Measurements from ENCODE around the gene ANKH.
"Not testable (repeated sequence)": the region's sequence is repeated elsewhere in the genome, so short reads cannot be mapped to it uniquely, and the experiment has no call there.

Gene ANKH

GRCh38 chr5:14848942-14849341 is 22.6 kb downstream of the ANKH start:
- not testable (repeated sequence) for H3K4me1 ChIP-seq (ENCODE audit: control insufficient read depth, insufficient read depth, low read length, poor library complexity, severe bottlenecking); DNase-seq; H3K27me3 ChIP-seq (replicated peaks; ENCODE audit: control insufficient read depth, insufficient read depth, low read length, poor library complexity, severe bottlenecking); H3K27ac ChIP-seq (ENCODE audit: insufficient read depth, low read length, poor library complexity, severe bottlenecking); H3K4me3 ChIP-seq (ENCODE audit: insufficient read depth, low read depth, low read length, poor library complexity, severe bottlenecking); H3K9me3 ChIP-seq (ENCODE audit: control insufficient read depth, low read length)
- H3K36me3 ChIP-seq (ENCODE audit: control insufficient read depth, insufficient read depth, low read length) = peaks cover 18% of the 10 kb centered on the region

- Histone ChIP-seq H3K27ac (ENCODE audit: insufficient read depth, low read length, poor library complexity, severe bottlenecking) (no peak overlapping the region), H3K9me3 (ENCODE audit: control insufficient read depth, low read length) (no peaks in the 10 kb centered on the region), H3K4me3 (ENCODE audit: insufficient read depth, low read depth, low read length, poor library complexity, severe bottlenecking) (no peak overlapping the region), H3K36me3 (ENCODE audit: control insufficient read depth, insufficient read depth, low read length) (peaks cover 18% of the 10 kb centered on the region), H3K4me1 (ENCODE audit: control insufficient read depth, insufficient read depth, low read length, poor library complexity, severe bottlenecking) (no peaks in the 10 kb centered on the region), H3K27me3 (replicated peaks; ENCODE audit: control insufficient read depth, insufficient read depth, low read length, poor library complexity, severe bottlenecking) (no peaks in the 10 kb centered on the region)
- no peak for DNase-seq
These were observed 23.2 kb downstream of the ANKH start for GRCh38 chr5:14848385-14848784.

- DNase-seq = no peak
- Histone ChIP-seq H3K4me1 (ENCODE audit: control insufficient read depth, insufficient read depth, low read length, poor library complexity, severe bottlenecking) (no peaks in the 10 kb centered on the region), H3K4me3 (ENCODE audit: insufficient read depth, low read depth, low read length, poor library complexity, severe bottlenecking) (no peak overlapping the region), H3K36me3 (ENCODE audit: control insufficient read depth, insufficient read depth, low read length) (peaks cover 18% of the 10 kb centered on the region), H3K27ac (ENCODE audit: insufficient read depth, low read length, poor library complexity, severe bottlenecking) (no peak overlapping the region), H3K9me3 (ENCODE audit: control insufficient read depth, low read length) (no peaks in the 10 kb centered on the region), H3K27me3 (replicated peaks; ENCODE audit: control insufficient read depth, insufficient read depth, low read length, poor library complexity, severe bottlenecking) (no peaks in the 10 kb centered on the region)
These were observed 24.1 kb downstream of the ANKH start for GRCh38 chr5:14847471-14847870.

- DNase-seq = no peak
- H3K4me1 ChIP-seq (ENCODE audit: control insufficient read depth, insufficient read depth, low read length, poor library complexity, severe bottlenecking) = no peaks in the 10 kb centered on the region
- H3K4me3 ChIP-seq (ENCODE audit: insufficient read depth, low read depth, low read length, poor library complexity, severe bottlenecking) = no peak overlapping the region
These were observed 29.5 kb downstream of the ANKH start for GRCh38 chr5:14842117-14842516.

GRCh38 chr5:14840624-14841023 is 31.0 kb downstream of the ANKH start:
- H3K4me1 ChIP-seq (ENCODE audit: control insufficient read depth, insufficient read depth, low read length, poor library complexity, severe bottlenecking) = no peaks in the 10 kb centered on the region
- H3K27ac ChIP-seq (ENCODE audit: insufficient read depth, low read length, poor library complexity, severe bottlenecking) = no peak overlapping the region
- H3K4me3 ChIP-seq (ENCODE audit: insufficient read depth, low read depth, low read length, poor library complexity, severe bottlenecking) = no peak overlapping the region
- H3K27me3 ChIP-seq (replicated peaks; ENCODE audit: control insufficient read depth, insufficient read depth, low read length, poor library complexity, severe bottlenecking) = no peaks in the 10 kb centered on the region
- no peaks in the 10 kb centered on the region for H3K9me3 ChIP-seq (ENCODE audit: control insufficient read depth, low read length)
- DNase-seq = no peak
- H3K36me3 ChIP-seq (ENCODE audit: control insufficient read depth, insufficient read depth, low read length) = no peaks in the 10 kb centered on the region

More at GRCh38 chr5:14842117-14842516, 29.5 kb downstream of the ANKH start:
- H3K36me3 ChIP-seq (ENCODE audit: control insufficient read depth, insufficient read depth, low read length) = peaks cover 1% of the 10 kb centered on the region
- no peaks in the 10 kb centered on the region for H3K9me3 ChIP-seq (ENCODE audit: control insufficient read depth, low read length)
- H3K27ac ChIP-seq (ENCODE audit: insufficient read depth, low read length, poor library complexity, severe bottlenecking) = no peak overlapping the region
- H3K27me3 ChIP-seq (replicated peaks; ENCODE audit: control insufficient read depth, insufficient read depth, low read length, poor library complexity, severe bottlenecking) = no peaks in the 10 kb centered on the region

- Histone ChIP-seq H3K36me3 (ENCODE audit: control insufficient read depth, insufficient read depth, low read length) (no peaks in the 10 kb centered on the region), H3K4me1 (ENCODE audit: control insufficient read depth, insufficient read depth, low read length, poor library complexity, severe bottlenecking) (no peaks in the 10 kb centered on the region), H3K27ac (ENCODE audit: insufficient read depth, low read length, poor library complexity, severe bottlenecking) (no peak overlapping the region), H3K9me3 (ENCODE audit: control insufficient read depth, low read length) (no peaks in the 10 kb centered on the region), H3K27me3 (replicated peaks; ENCODE audit: control insufficient read depth, insufficient read depth, low read length, poor library complexity, severe bottlenecking) (no peaks in the 10 kb centered on the region), H3K4me3 (ENCODE audit: insufficient read depth, low read depth, low read length, poor library complexity, severe bottlenecking) (no peak overlapping the region)
- no peak for DNase-seq
These were observed 32.9 kb downstream of the ANKH start for GRCh38 chr5:14838396-14839319.

- not testable (repeated sequence) for H3K4me1 ChIP-seq (ENCODE audit: control insufficient read depth, insufficient read depth, low read length, poor library complexity, severe bottlenecking); DNase-seq; H3K27me3 ChIP-seq (replicated peaks; ENCODE audit: control insufficient read depth, insufficient read depth, low read length, poor library complexity, severe bottlenecking); H3K9me3 ChIP-seq (ENCODE audit: control insufficient read depth, low read length); H3K4me3 ChIP-seq (ENCODE audit: insufficient read depth, low read depth, low read length, poor library complexity, severe bottlenecking); H3K36me3 ChIP-seq (ENCODE audit: control insufficient read depth, insufficient read depth, low read length); H3K27ac ChIP-seq (ENCODE audit: insufficient read depth, low read length, poor library complexity, severe bottlenecking)
These were observed 34.0 kb downstream of the ANKH start for GRCh38 chr5:14837423-14838122.

- H3K4me3 ChIP-seq (ENCODE audit: insufficient read depth, low read depth, low read length, poor library complexity, severe bottlenecking) = no peak overlapping the region
- no peak overlapping the region for H3K27ac ChIP-seq (ENCODE audit: insufficient read depth, low read length, poor library complexity, severe bottlenecking)
- H3K4me1 ChIP-seq (ENCODE audit: control insufficient read depth, insufficient read depth, low read length, poor library complexity, severe bottlenecking) = no peaks in the 10 kb centered on the region
- DNase-seq = no peak
- no peaks in the 10 kb centered on the region for H3K36me3 ChIP-seq (ENCODE audit: control insufficient read depth, insufficient read depth, low read length)
- no peaks in the 10 kb centered on the region for H3K9me3 ChIP-seq (ENCODE audit: control insufficient read depth, low read length)
- H3K27me3 ChIP-seq (replicated peaks; ENCODE audit: control insufficient read depth, insufficient read depth, low read length, poor library complexity, severe bottlenecking) = no peaks in the 10 kb centered on the region
These were observed 36.7 kb downstream of the ANKH start for GRCh38 chr5:14834584-14835550.

- H3K27me3 ChIP-seq (replicated peaks; ENCODE audit: control insufficient read depth, insufficient read depth, low read length, poor library complexity, severe bottlenecking) = no peaks in the 10 kb centered on the region
- no peaks in the 10 kb centered on the region for H3K9me3 ChIP-seq (ENCODE audit: control insufficient read depth, low read length)
- H3K4me1 ChIP-seq (ENCODE audit: control insufficient read depth, insufficient read depth, low read length, poor library complexity, severe bottlenecking) = no peaks in the 10 kb centered on the region
- H3K4me3 ChIP-seq (ENCODE audit: insufficient read depth, low read depth, low read length, poor library complexity, severe bottlenecking) = no peak overlapping the region
- H3K36me3 ChIP-seq (ENCODE audit: control insufficient read depth, insufficient read depth, low read length) = no peaks in the 10 kb centered on the region
- no peak for DNase-seq
- no peak overlapping the region for H3K27ac ChIP-seq (ENCODE audit: insufficient read depth, low read length, poor library complexity, severe bottlenecking)
These were observed 37.5 kb downstream of the ANKH start for GRCh38 chr5:14834062-14834461.

All from effector memory CD4-positive, alpha-beta T cell (primary cell).